GM20431 (cell line): ENCODE data around the gene HMGB3.
"Not testable (repeated sequence)": the region's sequence is repeated elsewhere in the genome, so short reads cannot be mapped to it uniquely, and the experiment has no call there.

ENCODE experiments used
- in situ Hi-C: fragments of 300-500 bp; cut with MseI, MboI; formaldehyde crosslinking; loops from one replicate; pipeline ENCODE4 v1.15.0; 2020; ENCODE audit warnings: low sequenced_read_pairs; ENCODE audit not compliant: unreplicated experiment

The HMGB3 gene

DNA sequence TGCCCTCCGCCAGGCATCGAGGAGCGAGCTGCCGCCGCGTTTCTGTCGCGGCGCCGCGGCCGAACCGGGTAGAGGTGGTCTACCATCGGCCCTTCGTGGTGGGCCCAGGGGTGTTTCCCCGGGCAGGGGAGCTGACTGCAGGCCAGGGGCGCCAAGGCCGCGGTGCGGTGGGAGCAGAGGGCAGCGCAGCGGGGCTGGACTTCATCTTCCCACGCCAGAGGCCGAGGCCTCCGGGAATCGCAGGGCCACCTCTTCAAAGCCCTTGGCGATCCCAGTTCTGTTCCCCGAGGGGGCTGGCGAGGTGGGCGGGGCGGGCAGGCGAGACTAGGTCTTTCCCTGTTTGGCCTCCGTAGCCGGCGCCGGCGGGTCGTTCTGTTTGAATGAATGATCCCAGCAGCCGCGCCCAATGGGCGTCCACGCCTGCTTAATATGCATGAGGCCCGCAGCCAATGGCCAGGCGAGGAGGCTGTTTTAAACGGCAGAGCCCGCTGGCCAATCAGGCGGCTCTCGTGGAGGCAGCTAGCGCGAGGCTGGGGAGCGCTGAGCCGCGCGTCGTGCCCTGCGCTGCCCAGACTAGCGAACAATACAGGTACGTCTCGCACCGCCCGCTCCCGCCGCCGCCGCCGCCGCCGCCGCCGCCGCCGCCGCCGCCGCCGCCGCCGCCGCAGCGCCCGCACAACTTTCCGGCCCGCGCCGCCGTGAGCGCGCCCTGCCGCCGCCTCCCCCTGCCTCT is at the start of gene HMGB3:
TSS of gene HMGB3 (plus strand) at position 548 of the 733 bp plus-strand sequence. CDS start 2,265 bp downstream, outside the sequence.
- in situ Hi-C loops = no loop called here

DNA sequence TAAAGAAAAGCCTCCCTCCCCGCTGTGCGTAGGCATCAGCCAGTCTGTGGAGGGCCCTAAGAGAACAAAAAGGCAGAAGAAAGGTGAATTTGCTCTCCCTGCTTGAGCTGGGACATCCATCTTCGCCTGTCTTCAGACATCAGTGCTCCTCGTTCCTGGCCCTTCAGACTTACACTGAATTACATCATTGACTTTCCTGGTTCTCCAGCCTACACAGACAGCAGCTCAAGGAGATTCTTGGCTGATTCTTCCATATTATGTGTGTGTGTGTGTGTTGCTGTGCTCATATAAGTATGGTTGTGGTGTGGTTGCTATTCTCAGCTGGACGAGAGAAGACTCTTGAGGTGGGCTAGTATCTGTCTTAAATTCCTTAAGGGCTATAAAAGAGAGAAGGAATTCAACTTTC is 49.2 kb upstream of the HMGB3 start:
- in situ Hi-C loops = no loop called here

DNA sequence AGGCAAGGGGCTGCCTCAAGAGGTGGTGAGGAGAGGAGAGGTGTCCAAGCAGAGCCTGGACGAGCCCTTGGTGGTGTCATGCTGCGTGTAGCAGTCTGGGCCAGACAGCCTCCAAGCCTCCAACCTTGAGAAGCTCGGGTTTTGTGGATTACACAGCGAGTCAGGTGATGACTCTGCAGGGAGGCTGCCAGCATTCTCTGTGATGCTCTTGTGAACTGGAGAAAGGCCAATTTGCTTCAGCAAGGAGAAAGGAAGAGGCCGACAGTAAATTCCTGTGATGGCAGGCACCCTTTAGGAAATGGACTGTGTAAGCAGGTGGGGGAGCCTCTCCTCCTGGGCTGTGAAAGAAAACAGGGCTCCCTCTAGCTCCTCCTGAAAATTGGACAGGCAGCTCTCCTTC is 48.7 kb upstream of the HMGB3 start:
- in situ Hi-C loops = no loop called here

DNA sequence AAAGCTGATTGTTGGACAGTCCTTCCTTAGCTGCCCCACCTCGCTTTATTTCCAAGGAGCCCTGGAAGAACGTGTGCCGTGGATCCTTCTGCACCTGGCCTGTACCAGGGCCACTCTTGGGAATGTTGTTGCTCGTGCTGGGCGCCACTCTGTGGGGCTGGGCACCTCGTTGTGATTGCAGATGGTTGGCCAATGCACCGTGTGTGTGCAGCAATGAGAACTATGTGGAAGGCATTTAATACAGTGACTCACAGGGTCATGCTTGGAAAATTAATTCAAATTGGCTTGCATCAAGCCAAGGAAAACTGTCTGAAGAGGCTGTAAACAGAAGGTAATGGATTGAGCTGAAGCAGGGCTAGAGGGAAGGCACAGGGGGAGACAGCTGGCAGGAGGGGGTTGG is 47.7 kb upstream of the HMGB3 start:
- in situ Hi-C loops = no loop called here

GRCh38 chrX:150936556-150936955 is 46.6 kb upstream of the HMGB3 start:
- in situ Hi-C loops = no loop called here

DNA sequence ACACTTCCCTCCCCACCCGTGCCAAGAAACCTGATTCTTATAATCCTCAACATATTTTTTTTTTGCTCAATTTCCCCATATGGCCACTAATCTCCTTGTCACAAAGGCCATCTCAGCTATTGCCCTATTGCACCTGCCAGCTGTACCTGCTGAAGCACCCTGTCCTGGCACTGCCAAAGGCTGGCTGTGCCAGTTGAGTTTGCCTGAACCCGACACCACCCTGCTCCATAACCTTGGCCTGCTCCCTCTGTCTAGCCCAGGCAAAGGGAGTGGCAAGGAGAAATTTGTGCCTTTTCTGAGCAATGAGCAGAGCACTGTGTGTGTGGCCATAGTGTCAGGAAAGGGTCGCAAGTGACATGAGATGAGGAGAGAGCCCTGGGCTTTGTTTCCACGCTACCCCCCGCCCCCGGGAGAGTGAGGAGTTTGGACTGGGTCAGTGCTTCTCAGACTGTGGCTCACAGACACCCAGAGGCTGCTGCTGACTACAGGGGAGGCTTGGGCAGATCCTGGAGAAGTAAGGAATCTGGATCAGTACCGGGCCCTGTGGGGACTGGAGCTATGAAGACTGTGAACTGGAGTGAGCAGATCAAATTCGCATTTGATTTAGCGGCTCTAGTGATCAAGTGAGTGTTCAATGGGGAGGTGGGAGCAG is 42.2 kb upstream of the HMGB3 start:
- in situ Hi-C loops = no loop called here

DNA sequence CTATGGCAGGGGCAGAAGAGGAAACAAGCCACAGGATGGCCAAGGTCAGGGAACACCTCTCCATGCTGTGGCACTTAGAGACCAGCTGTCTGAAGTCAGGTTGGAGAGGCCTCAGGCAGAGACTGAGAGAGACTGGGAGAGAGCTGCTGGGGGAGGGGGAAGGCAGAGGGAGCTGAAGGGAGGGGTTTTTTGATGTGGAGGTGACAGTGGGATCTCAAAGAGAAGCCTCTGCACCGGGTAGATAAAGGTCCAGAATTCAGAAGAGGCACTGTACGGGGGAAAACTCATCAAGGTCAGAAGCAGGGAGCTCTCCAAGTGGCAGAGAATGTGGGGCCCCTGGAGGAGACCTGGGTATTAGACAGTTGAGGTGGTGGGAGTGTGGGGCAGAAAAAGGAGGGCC is 41.6 kb upstream of the HMGB3 start:
- in situ Hi-C loops = no loop called here

GRCh38 chrX:150942942-150943594 is 40.1 kb upstream of the HMGB3 start:
- in situ Hi-C loops = no loop called here

DNA sequence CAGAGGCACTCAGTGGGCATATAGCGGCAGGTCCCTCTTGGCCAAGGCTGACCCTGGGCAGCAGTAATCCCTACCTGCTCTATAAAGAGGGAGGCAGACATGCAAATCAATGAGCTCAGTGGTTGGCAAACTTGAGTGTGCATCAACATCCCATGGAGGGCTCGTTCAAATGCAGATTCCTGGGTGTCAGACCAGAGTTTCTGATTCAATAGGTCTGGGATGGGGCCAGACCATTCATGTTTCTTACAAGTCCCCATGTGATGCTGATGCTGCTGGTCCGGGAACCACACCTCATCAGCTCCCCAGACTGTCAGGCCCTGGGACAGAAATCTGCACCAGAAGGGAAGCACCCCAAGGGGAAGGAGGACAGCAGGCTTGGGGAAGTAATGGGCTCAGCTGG is 38.9 kb upstream of the HMGB3 start:
- in situ Hi-C loops = no loop called here

- in situ Hi-C loops = no loop called here
Measured at GRCh38 chrX:150954951-150955350, 28.2 kb upstream of the HMGB3 start.

- in situ Hi-C loops = no loop called here
Measured at GRCh38 chrX:150955590-150955989, 27.5 kb upstream of the HMGB3 start.

- in situ Hi-C loops = no loop called here
Measured at GRCh38 chrX:150958177-150958576, 25.0 kb upstream of the HMGB3 start.

GRCh38 chrX:150959557-150959956 is 23.6 kb upstream of the HMGB3 start:
- in situ Hi-C loops = no loop called here

DNA sequence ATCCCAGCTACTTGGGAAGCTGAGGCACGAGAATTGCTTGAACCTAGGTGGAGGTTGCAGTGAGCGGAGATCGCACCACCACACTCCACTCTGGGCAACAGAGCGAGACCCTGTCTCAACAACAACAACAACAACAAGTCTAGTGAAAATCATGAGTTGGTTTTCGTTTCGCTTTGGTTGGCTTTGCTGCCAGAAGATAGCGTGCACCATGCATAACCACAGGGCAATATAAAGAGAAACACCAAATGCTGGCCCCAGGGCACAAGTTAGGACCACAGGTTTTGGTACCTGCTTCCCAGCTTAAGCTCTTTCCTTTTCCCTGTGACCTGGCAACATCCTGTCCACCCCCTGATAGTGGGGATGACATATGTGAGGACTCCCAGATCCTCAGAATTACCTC is 21.5 kb upstream of the HMGB3 start:
- in situ Hi-C loops = no loop called here

DNA sequence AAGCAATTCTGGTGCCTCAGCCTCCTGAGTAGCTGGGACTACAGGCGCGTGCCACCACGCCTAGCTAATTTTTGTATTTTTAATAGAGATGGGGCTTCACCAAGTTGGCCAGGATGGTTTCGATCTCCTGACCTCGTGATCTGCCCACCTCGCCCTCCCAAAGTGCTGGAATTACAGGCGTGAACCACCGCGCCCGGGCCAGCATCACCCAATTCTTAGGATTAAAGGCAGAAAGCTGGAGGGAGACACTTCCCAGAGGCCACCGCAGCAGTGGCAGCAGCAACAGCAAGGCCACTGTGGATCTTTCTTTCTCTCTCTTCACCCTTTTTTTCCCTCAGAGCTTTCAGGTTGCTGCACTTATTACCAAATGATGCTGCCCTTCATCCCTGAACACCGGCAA is 18.7 kb upstream of the HMGB3 start:
- in situ Hi-C loops = not testable (repeated sequence)

DNA sequence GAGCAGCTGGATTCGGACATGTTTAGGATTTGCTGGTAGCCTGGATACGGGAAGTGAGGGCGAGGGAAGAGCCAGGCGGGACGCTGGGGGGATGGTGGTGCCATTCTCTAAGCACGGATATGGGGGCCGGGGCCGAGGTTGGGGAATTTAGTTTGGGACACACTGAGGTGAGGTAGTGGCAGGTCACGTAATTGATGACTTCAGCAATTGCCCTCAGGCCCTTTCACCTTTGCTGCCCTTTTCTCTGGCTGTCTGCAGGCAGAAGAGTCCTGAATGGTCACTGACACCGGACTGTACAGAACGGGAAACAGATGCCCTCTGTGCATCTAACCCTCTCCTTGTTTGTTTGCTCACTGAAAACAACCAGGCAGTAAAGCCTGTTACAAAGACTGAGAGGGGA is 16.9 kb upstream of the HMGB3 start:
- in situ Hi-C loops = no loop called here

DNA sequence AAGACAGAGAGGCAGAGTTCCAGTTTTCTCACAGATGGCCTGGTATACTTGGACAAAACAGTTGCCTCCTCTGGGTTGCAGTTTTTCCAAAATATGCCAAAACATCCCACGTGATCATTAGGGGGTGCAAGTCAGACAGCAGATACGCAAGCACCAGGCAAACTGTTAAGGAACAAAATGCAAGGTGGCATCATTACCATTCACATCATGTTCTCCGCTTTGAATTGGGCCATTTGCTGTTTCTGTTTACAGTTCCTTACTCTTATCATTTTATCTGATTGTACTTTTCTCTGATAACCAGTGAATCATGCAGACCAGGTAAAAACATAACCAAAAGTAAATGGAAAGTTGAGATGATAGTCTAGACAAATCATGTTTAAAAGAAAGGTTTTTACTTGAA is 16.4 kb upstream of the HMGB3 start:
- in situ Hi-C loops = no loop called here

DNA sequence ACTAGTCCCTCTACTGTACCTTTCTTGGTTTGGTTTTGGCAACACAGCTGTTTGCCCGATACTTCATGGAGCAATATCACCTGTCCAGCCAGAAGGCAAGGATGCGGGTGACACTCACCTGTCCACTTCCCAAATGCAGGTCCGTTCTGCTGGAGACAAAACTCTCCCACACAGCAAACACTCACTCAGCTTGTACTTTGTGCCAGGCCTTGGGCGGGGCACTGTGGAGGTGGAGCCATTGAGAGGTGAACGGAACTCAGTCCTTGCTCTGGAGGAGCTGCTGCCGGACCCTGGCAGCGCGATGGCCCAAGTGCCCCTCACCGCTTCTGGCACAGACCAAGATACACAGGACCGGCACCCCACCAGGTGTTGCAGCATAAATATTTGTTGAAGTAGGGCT is 15.3 kb upstream of the HMGB3 start:
- in situ Hi-C loops = no loop called here

- in situ Hi-C loops = no loop called here
Measured at GRCh38 chrX:150968862-150969720, 14.0 kb upstream of the HMGB3 start.

DNA sequence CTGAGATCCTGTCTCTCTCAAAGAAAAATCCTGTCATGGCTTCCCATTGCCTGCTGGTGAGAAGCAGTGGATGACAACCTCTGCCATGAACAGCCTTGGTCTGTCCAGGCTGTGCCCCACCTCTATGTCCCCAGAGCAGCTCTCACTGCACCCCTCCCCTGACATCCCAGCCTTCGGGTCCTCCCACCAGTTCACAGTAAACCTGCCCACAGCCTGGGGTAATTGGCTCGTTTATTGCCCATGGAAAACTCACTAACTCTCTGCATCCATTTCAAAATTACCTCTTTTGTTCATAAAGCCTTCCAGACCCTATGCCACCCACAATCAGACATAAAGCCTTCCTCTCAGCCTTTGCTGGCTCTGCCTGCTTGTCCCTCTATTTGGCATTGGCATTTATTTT is 10.7 kb upstream of the HMGB3 start:
- in situ Hi-C loops = no loop called here
